HG02852 (cell line): ENCODE measurements around the gene NBPF9.
"Not testable (repeated sequence)": the region's sequence is repeated elsewhere in the genome, so short reads cannot be mapped to it uniquely, and the experiment has no call there.

Experiments used
- ATAC-seq: cut with Tn5 transposase; IDR thresholded peaks from one replicate; pipeline ENCODE4 v1.9.1; 2021; ENCODE audit warnings: mild to moderate bottlenecking, moderate library complexity; ENCODE audit not compliant: unreplicated experiment

The NBPF9 gene

DNA sequence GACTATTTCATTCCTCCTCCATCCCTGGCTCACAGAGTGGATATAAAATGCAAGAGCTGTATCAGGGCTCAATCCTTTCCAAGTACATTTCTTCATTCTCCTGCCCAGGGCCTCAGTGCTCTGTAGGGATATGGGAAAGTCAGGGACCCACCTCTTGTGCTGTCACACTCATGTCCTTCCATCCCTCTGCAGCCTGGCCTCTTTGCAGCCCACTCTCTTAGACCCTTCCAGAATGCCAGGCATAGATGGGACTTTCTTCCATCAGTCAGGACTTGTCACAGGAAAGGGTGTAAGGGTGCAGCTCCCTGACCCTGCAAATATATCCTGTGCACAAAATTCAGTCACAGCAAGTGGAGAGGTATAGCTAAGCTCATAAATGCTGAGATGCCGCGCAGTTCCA lies 86.7 kb downstream of the NBPF9 start:
- ATAC-seq: not testable (repeated sequence)

DNA sequence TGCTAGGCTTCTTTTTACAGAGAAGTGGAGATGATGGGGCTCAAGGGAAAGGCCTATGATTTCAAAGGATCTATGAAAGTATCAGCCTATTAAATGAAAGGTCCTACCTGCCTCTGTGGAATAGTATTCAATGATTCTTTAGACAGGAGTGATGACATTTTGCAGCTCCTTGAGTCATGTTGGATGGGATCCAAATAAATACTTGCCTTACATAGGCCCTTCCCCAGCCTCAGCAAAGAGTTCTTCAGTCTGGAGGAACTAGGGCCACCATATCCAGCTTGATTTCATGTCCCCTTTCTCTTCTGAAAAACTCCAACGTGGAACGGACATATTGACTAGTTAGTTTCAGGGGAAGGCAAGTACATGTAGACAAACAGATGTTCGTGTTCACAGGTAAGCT lies 87.8 kb downstream of the NBPF9 start:
- ATAC-seq: not testable (repeated sequence)

DNA sequence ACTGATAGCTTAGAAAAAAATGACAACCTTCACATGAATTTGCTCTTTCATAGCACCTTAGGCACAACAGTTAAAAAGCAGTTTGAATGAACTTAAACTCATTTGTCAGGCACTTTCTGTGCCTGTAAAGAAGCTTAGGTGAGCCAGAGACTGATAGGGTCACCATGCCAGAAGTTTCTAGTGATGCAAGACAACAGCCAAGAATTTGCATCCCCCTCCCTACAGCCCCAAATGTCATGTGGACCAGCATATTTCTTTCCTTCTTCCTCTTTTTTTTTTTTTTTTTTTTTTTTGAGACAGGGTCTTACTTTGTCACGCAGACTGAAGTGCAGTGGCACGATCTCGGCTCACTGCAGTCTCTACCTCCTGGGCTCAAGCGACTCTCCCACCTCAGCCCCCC lies 89.8 kb downstream of the NBPF9 start:
- not testable (repeated sequence) for ATAC-seq

DNA sequence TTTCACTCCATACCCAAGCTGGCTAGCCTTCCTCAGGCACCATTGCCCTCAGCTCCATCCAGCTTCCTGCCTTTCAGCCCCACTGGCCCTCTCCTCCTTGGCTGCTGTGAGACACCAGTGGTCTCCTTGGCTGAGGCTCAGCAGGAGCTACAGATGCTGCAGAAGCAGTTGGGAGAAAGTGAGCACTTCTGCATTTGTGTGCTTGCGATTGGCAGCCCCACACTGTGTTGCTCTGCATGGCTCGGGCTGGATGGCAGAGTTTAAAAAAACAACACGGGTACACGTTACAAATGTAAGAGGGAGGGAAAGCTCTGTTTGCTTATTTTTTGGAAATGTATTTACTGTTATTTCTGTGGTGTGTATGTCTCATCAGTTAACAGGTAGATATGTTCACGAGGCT lies 90.8 kb downstream of the NBPF9 start:
- ATAC-seq: not testable (repeated sequence)

DNA sequence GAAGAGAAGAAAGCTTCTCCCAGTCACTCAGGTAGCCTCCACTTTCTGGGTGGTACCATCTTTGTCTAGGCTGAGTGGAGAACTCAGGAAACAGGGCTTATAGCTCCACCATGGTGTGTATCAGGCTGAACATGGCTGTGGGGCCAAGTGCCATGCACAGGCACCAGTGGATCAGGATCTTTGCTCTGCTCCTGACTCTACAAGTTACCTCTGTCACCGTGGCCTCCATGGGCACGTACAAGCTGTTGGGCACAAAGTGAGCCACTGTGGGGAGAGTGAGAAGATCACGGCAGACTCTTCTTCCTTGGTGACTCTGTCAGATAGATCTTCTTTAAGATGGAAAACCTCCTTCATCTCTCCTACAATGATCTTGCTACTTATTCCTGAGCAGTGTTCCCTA lies 93.6 kb downstream of the NBPF9 start:
- not testable (repeated sequence) for ATAC-seq

DNA sequence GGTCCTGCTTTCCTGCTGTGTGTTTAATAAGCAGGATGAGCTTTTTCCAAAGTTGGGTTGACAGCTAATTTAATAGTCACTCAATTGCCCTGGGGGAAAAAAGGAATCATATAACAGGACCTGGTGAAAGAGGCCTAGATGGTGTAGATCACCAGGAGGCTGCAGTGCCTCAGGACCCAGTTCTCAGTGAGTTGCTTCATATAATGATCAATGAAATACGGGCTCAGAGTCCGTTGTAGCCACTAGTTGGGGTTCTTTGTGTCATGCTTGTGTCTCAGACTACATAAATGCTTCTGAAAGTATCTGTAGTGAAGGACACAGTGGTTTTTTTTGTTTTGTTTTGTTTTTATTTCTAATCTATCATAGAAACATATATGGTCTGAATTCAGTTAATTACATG lies 94.6 kb downstream of the NBPF9 start:
- ATAC-seq: not testable (repeated sequence)

DNA sequence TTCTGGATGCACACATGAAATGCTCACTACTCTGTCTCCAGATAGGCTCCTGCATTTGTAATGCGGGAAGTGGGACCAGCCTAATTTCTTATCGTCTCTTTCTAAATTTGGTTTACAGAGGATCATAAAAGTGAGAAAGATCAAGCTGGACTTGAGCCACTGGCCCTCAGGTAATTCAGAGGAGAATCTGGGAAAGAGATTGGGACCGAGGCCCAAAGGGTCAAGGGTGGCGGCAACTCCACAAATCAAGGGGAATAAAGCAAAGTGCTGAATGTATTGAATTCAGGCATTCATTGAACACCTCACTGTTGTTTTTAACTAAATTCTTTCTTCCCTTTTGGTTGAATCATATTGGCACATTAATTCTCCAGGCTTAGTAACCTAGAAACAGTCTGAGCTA lies 95.0 kb downstream of the NBPF9 start:
- ATAC-seq: not testable (repeated sequence)
